Esophagus squamous epithelium (tissue), 5 donors: ENCODE data around the gene TSPY2. TPM values are rescaled to one million over a fixed set of nuclear protein-coding genes. Genes with fewer than 3 reads are reported as not detected.
"Not testable (repeated sequence)": the region's sequence is repeated elsewhere in the genome, so short reads cannot be mapped to it uniquely, and the experiment has no call there.

Experiments
- DNase-seq: peaks from one replicate; lab custom pipeline; 2025; lab: John Stamatoyannopoulos, UW
- H3K27ac ChIP-seq, 4 donors: fragments of 200-600 bp; sonication (generic); one replicate each; pipeline ENCODE4 v1.5.1; 2016 to 2019; ENCODE audit warnings: mild to moderate bottlenecking in 1 of 4
- H3K27me3 ChIP-seq, 4 donors: fragments of 200-600 bp; sonication (generic); 1 replicate in 3 of 4; 2 replicates in 1 of 4; pipeline versions ENCODE4 v1.5.1 to v1.6.0; 2017 to 2021; ENCODE audit warnings: antibody characterized with exemption in 1 of 4
- H3K36me3 ChIP-seq, 3 donors: fragments of 200-600 bp; sonication (generic); one replicate each; pipeline ENCODE4 v1.5.1; 2016 to 2019
- H3K4me1 ChIP-seq, 3 donors: fragments of 200-600 bp; sonication (generic); one replicate each; pipeline ENCODE4 v1.5.1; 2017 to 2019
- H3K4me3 ChIP-seq, 4 donors: fragments of 200-600 bp; sonication (generic); 1 replicate in 3 of 4; 2 replicates in 1 of 4; pipeline ENCODE4 v1.5.1; 2016 to 2019; ENCODE audit warnings: mild to moderate bottlenecking in 2 of 4, moderate library complexity in 1 of 4
- H3K9me3 ChIP-seq, 3 donors: fragments of 200-600 bp; sonication (generic); one replicate each; pipeline ENCODE4 v1.5.1; 2016 to 2019
- WGBS, 2 donors: methylation state at CpG; one replicate each; pipeline ENCODE4 v1.1.5; 2018; 5-methylcytosine and 5-hydroxymethylcytosine counted together
- intact Hi-C: fragments of 100-400 bp; cut with DNase I; formaldehyde crosslinking; loops from one replicate; pipeline ENCODE4 v1.15.0; 2022
- total RNA-seq, 4 donors: library from RNA; depleted of rRNA; stranded (reverse); fragments of >200 nt; gene quantifications; one replicate each; pipeline ENCODE4 v1.1.0, GENCODE V29; 2016
- donor health status: DM: yes; HTN: yes; CAD: no.

TSPY2 gene
- not detected for total RNA-seq

- intact Hi-C loops, DNase-seq, H3K27ac ChIP-seq, H3K27me3 ChIP-seq, H3K36me3 ChIP-seq, H3K4me3 ChIP-seq, H3K4me1 ChIP-seq, H3K9me3 ChIP-seq: not testable (repeated sequence)
- no CpG with 5 or more reads among the region's 27 CpGs for WGBS, 2 donors
Observed at GRCh38 chrY:6245923-6246322, at the start of gene TSPY2. Gene TSPY2, plus strand, starts transcription at chrY:6246223. Its CDS starts 46 bp downstream, at chrY:6246269.

- H3K36me3 ChIP-seq, DNase-seq, H3K4me1 ChIP-seq, H3K27ac ChIP-seq, H3K4me3 ChIP-seq, H3K9me3 ChIP-seq, H3K27me3 ChIP-seq, intact Hi-C loops: not testable (repeated sequence)
Observed at GRCh38 chrY:6209565-6209964, 36.5 kb upstream of the TSPY2 start.

- intact Hi-C loops, H3K27me3 ChIP-seq, H3K4me1 ChIP-seq, DNase-seq, H3K27ac ChIP-seq, H3K4me3 ChIP-seq, H3K9me3 ChIP-seq, H3K36me3 ChIP-seq: not testable (repeated sequence)
- WGBS, 2 donors = no CpG with 5 or more reads among the region's 1 CpG
Observed at GRCh38 chrY:6217045-6217444, 29.0 kb upstream of the TSPY2 start.

- H3K9me3 ChIP-seq, DNase-seq, H3K27me3 ChIP-seq, H3K27ac ChIP-seq, H3K36me3 ChIP-seq, intact Hi-C loops, H3K4me1 ChIP-seq, H3K4me3 ChIP-seq: not testable (repeated sequence)
- WGBS, 2 donors = 59% methylated on average over 2 of the region's 4 CpGs; no CpG with 5 or more reads in 1 of the 2 donors
Observed at GRCh38 chrY:6269839-6270238, 23.8 kb downstream of the TSPY2 start.
